A549 (cell line): ENCODE measurements around the gene VLDLR. TPM values are rescaled to one million over a fixed set of nuclear protein-coding genes. Genes with fewer than 3 reads are reported as not detected.

Source experiments
- ATAC-seq, 2 experiments: fragments of 200-7000 bp in 1 of 2; fragments of >200 bp in 1 of 2; cut with Nextera tagmentation in 1 of 2; cut with Tn5 transposase in 1 of 2; 3 replicates each; pipeline versions ENCODE4 v1.8.0 to v1.9.1; 2018 to 2020; ENCODE audit warnings: mild to moderate bottlenecking in 1 of 2, moderate library complexity in 1 of 2
- CTCF ChIA-PET: fragments of 300-600 bp; sonication (Branson Sonifier 250); formaldehyde crosslinking; extraction: SDS; loops from one replicate; lab custom pipeline; 2021; ENCODE audit warnings: antibody characterized with exemption, inconsistent platforms; lab: Yijun Ruan, JAX
- POLR2A ChIA-PET: fragments of 350-600 bp; formaldehyde crosslinking; extraction: SDS; loops from one replicate; lab custom pipeline; 2021; ENCODE audit warnings: antibody characterized with exemption, inconsistent platforms; lab: Yijun Ruan, JAX
- DNase-seq, 2 experiments: peaks; one replicate each; pipeline versions ENCODE4 v3.0.0 to v3.0.0-alpha.2; 2011 to 2016; ENCODE audit warnings: low read depth in 1 of 2, low spot score in 1 of 2
- FAIRE-seq: peaks from 2 replicates; lab custom pipeline; 2011; peaks lifted over from hg19 to GRCh38; lab: Jason Lieb, UNC
- H3K27ac ChIP-seq, 2 experiments: fragments of >200 bp; sonication (Bioruptor Twin); formaldehyde crosslinking; 3 replicates each; pipeline ENCODE4 v1.5.1; 2016 to 2017
- H3K4me1 ChIP-seq: fragments of >200 bp; sonication (Bioruptor Twin); formaldehyde crosslinking; 3 replicates; pipeline ENCODE4 v1.6.1; 2016
- H3K4me2 ChIP-seq: fragments of >200 bp; sonication (Bioruptor Twin); formaldehyde crosslinking; 3 replicates; pipeline ENCODE4 v1.6.1; 2016
- H3K4me3 ChIP-seq: fragments of >200 bp; sonication (Bioruptor Twin); formaldehyde crosslinking; 3 replicates; pipeline ENCODE4 v1.5.1; 2016
- H3K9me3 ChIP-seq: fragments of >200 bp; sonication (Bioruptor Twin); formaldehyde crosslinking; 3 replicates; pipeline ENCODE4 v1.6.1; 2016
- CBX8 ChIP-seq: fragments of 200-600 bp; sonication (generic); IDR thresholded peaks from 2 replicates; pipeline ENCODE4 v1.6.1; 2016
- CEBPB ChIP-seq, 2 experiments: fragments of >200 bp in 1 of 2; sonication (Bioruptor Twin) in 1 of 2; formaldehyde crosslinking in 1 of 2; IDR thresholded peaks; 2 replicates each; pipeline ENCODE4 v1.6.1; 2012 to 2016
- EHF ChIP-seq: fragments of 250-450 bp; sonication (Bioruptor Pico); IDR thresholded peaks from 2 replicates; pipeline ENCODE4 v1.5.0; 2020; ENCODE audit warnings: mild to moderate bottlenecking
- EP300 ChIP-seq, 2 experiments: fragments of >200 bp; sonication (Bioruptor Twin); formaldehyde crosslinking; IDR thresholded peaks; 2 replicates in 1 of 2; 3 replicates in 1 of 2; pipeline ENCODE4 v1.6.1; 2016 to 2017
- FOSL2 ChIP-seq, 2 experiments: fragments of 450-650 bp in 1 of 2; fragments of >200 bp in 1 of 2; sonication (Bioruptor Twin) in 1 of 2; formaldehyde crosslinking; IDR thresholded peaks; 2 replicates each; pipeline versions ENCODE4 v1.5.0 to v1.6.1; 2016 to 2020; ENCODE audit warnings: mild to moderate bottlenecking in 1 of 2, moderate library complexity in 1 of 2
- FOXS1 ChIP-seq: fragments of 250-450 bp; sonication (Bioruptor Pico); IDR thresholded peaks from 2 replicates; pipeline ENCODE4 v1.5.0; 2020; ENCODE audit warnings: mild to moderate bottlenecking, moderate library complexity
- HEYL ChIP-seq: fragments of 250-450 bp; sonication (Bioruptor Pico); IDR thresholded peaks from 2 replicates; pipeline ENCODE4 v1.8.0; 2021; ENCODE audit warnings: mild to moderate bottlenecking, moderate library complexity
- HOXB13 ChIP-seq: fragments of 250-450 bp; sonication (Bioruptor Pico); IDR thresholded peaks from 2 replicates; pipeline ENCODE4 v1.5.0; 2020; ENCODE audit warnings: low read depth, mild to moderate bottlenecking, moderate library complexity
- HOXB5 ChIP-seq: fragments of 250-450 bp; sonication (Bioruptor Pico); IDR thresholded peaks from 2 replicates; pipeline ENCODE4 v1.5.0; 2020; ENCODE audit warnings: mild to moderate bottlenecking, moderate library complexity
- JUN ChIP-seq, 2 experiments: fragments of >200 bp; sonication (Bioruptor Twin); formaldehyde crosslinking; IDR thresholded peaks; 2 replicates in 1 of 2; 3 replicates in 1 of 2; pipeline ENCODE4 v1.6.1; 2016 to 2017
- JUNB ChIP-seq: fragments of >200 bp; sonication (Bioruptor Twin); formaldehyde crosslinking; IDR thresholded peaks from 2 replicates; pipeline ENCODE4 v1.6.1; 2016
- KDM5A ChIP-seq: fragments of 200-600 bp; sonication (generic); IDR thresholded peaks from 2 replicates; pipeline ENCODE4 v1.6.1; 2016; ENCODE audit warnings: antibody characterized with exemption, mild to moderate bottlenecking
- MAZ ChIP-seq: fragments of 150-350 bp; IDR thresholded peaks from 2 replicates; pipeline ENCODE4 v1.6.1; 2014; ENCODE audit warnings: antibody characterized with exemption, low read depth, low read length, borderline replicate concordance
- NFE2L2 ChIP-seq: fragments of 150-350 bp; conservative IDR thresholded peaks from 2 replicates; pipeline ENCODE4 v1.6.1; 2014; ENCODE audit warnings: low read length
- NPAS2 ChIP-seq: fragments of 250-450 bp; sonication (Bioruptor Pico); IDR thresholded peaks from 2 replicates; pipeline ENCODE4 v1.8.0; 2022; ENCODE audit warnings: mild to moderate bottlenecking, moderate library complexity, borderline replicate concordance
- RARB ChIP-seq: fragments of 250-450 bp; sonication (Bioruptor Pico); IDR thresholded peaks from 2 replicates; pipeline ENCODE4 v1.8.0; 2021; ENCODE audit warnings: mild to moderate bottlenecking, moderate library complexity
- RNF2 ChIP-seq: fragments of 200-600 bp; sonication (generic); IDR thresholded peaks from 2 replicates; pipeline ENCODE4 v1.6.1; 2016; ENCODE audit warnings: low read depth, mild to moderate bottlenecking, antibody characterized with exemption, moderate library complexity, borderline replicate concordance
- SMC3 ChIP-seq: fragments of >200 bp; sonication (Bioruptor Twin); formaldehyde crosslinking; IDR thresholded peaks from 3 replicates; pipeline ENCODE4 v1.6.1; 2018; ENCODE audit warnings: inconsistent platforms
- TFCP2L1 ChIP-seq: fragments of 250-450 bp; sonication (Bioruptor Pico); IDR thresholded peaks from 2 replicates; pipeline ENCODE4 v1.5.0; 2021; ENCODE audit warnings: mild to moderate bottlenecking
- ZSCAN20 ChIP-seq: fragments of 250-450 bp; sonication (Bioruptor Pico); IDR thresholded peaks from 2 replicates; pipeline ENCODE4 v1.8.0; 2022; ENCODE audit warnings: mild to moderate bottlenecking, moderate library complexity
- WGBS: methylation state at CpG from one replicate; pipeline ENCODE4 v1.1.6; 2017; ENCODE audit errors: missing lambda C conversion rate; 5-methylcytosine and 5-hydroxymethylcytosine counted together
- polyA plus RNA-seq, 4 experiments: library from polyadenylated mRNA; depleted of rRNA in 3 of 4; stranded (reverse); fragments of >200 nt; fragmentation: RNase III in 1 of 4; extraction: RNeasy Plus Mini Kit Qiagen cat#74134 plus additional on column Dnase treatment in 1 of 4; gene quantifications; 2 replicates in 3 of 4; 3 replicates in 1 of 4; pipeline ENCODE4 v1.2.3, GENCODE V29; 2011 to 2017
- TF ChIP-seq, protein P1 (sequence below): fragments of 200-600 bp; sonication (generic); IDR thresholded peaks from 2 replicates; pipeline ENCODE4 v1.6.1; 2016; ENCODE audit warnings: antibody characterized with exemption, mild to moderate bottlenecking, moderate library complexity
- TF ChIP-seq, protein P2 (sequence below): IDR thresholded peaks from 2 replicates; pipeline ENCODE4 v1.6.1; 2012; ENCODE audit warnings: low read depth, borderline replicate concordance
- TF ChIP-seq, protein P3 (sequence below): fragments of 450-650 bp; IDR thresholded peaks from 2 replicates; pipeline ENCODE4 v1.6.1; 2014; ENCODE audit warnings: antibody characterized with exemption
- TF ChIP-seq, protein P4 (sequence below): fragments of >200 bp; sonication (Bioruptor Twin); formaldehyde crosslinking; IDR thresholded peaks from 3 replicates; pipeline ENCODE4 v1.5.1; 2016
- TF ChIP-seq, protein P5 (sequence below): fragments of 250-450 bp; sonication (Bioruptor Pico); IDR thresholded peaks from 2 replicates; pipeline ENCODE4 v1.5.0; 2021; ENCODE audit warnings: mild to moderate bottlenecking, moderate library complexity, borderline replicate concordance
- TF ChIP-seq, protein P6 (sequence below): fragments of >200 bp; sonication (Bioruptor Twin); formaldehyde crosslinking; IDR thresholded peaks from 2 replicates; pipeline ENCODE4 v1.6.1; 2016

The VLDLR gene
- polyA plus RNA-seq, 2 of the 4 experiments (the other 2 are of a cell fraction), result 27.9 to 49.0 TPM

DNA sequence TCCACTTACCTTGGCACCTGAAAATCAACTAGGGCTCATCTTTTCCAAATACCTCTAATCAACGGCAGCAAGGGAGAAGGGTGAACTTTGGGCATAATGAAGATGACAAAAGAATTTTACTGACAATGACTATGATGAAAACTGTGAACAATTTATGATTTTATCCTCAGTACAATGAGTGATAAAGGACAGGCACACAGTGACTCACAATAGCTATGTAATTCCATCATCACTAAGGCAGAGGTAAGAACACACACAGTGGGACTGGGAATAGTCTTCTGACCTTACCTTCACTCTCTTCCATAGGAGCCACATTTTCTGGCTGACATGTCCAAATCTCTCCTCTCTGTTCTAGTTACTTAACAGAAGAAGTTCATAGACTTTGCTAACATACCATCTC, 69.6 kb downstream of the VLDLR start:
- POLR2A ChIA-PET, result no interaction called here
- Histone ChIP-seq H3K9me3 (no peaks in the 10 kb centered on the region), H3K27ac (no peak overlapping the region), H3K4me1 (no peaks in the 10 kb centered on the region), H3K4me3 (no peak overlapping the region), H3K4me2 (no peak overlapping the region)
- FAIRE-seq, result peak; percentile 56
- TF ChIP-seq, protein P1, sequence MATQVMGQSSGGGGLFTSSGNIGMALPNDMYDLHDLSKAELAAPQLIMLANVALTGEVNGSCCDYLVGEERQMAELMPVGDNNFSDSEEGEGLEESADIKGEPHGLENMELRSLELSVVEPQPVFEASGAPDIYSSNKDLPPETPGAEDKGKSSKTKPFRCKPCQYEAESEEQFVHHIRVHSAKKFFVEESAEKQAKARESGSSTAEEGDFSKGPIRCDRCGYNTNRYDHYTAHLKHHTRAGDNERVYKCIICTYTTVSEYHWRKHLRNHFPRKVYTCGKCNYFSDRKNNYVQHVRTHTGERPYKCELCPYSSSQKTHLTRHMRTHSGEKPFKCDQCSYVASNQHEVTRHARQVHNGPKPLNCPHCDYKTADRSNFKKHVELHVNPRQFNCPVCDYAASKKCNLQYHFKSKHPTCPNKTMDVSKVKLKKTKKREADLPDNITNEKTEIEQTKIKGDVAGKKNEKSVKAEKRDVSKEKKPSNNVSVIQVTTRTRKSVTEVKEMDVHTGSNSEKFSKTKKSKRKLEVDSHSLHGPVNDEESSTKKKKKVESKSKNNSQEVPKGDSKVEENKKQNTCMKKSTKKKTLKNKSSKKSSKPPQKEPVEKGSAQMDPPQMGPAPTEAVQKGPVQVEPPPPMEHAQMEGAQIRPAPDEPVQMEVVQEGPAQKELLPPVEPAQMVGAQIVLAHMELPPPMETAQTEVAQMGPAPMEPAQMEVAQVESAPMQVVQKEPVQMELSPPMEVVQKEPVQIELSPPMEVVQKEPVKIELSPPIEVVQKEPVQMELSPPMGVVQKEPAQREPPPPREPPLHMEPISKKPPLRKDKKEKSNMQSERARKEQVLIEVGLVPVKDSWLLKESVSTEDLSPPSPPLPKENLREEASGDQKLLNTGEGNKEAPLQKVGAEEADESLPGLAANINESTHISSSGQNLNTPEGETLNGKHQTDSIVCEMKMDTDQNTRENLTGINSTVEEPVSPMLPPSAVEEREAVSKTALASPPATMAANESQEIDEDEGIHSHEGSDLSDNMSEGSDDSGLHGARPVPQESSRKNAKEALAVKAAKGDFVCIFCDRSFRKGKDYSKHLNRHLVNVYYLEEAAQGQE, result no peak
- TF ChIP-seq, protein P2, sequence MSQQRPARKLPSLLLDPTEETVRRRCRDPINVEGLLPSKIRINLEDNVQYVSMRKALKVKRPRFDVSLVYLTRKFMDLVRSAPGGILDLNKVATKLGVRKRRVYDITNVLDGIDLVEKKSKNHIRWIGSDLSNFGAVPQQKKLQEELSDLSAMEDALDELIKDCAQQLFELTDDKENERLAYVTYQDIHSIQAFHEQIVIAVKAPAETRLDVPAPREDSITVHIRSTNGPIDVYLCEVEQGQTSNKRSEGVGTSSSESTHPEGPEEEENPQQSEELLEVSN, result no peak
- TF ChIP-seq JUNB (no peak), CBX8 (no peak), CEBPB (IDR thresholded peaks at IDR 0.05) (no peak), EHF (CRISPR knock-in tag) (no peak), KDM5A (no peak), FOXS1 (CRISPR knock-in tag) (no peak), NPAS2 (CRISPR knock-in tag) (no peak), TFCP2L1 (CRISPR knock-in tag) (no peak), HOXB5 (CRISPR knock-in tag) (no peak), JUN (IDR thresholded peaks at IDR 0.05) (no peak), NFE2L2 (no peak)
- WGBS, result 38% methylated on average over 1 of the region's 1 CpG
- no peak for ATAC-seq
- no peak for DNase-seq
- CTCF ChIA-PET, result no interaction called here

DNA sequence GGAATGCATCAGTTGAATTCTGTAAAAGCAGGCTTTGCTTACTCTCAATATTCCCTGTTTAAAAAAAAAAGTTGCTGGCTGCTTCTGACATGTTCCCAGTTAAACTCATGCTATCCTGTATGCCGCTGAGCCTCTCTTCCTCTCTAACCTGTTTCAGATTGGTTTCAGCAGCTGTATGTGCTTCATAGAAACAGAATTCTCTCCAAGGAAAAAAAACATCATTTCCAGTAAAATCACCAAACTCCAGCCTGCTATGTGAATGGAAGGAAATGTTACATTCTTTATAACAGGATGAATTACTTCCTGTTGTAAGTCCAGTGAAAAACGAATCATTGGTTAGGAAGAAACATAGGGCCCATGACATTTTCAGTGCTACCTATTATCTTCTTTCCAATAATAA, 70.0 kb downstream of the VLDLR start:
- POLR2A ChIA-PET, result no interaction called here
- DNase-seq, result no peak
- CTCF ChIA-PET, result no interaction called here
- H3K4me2 ChIP-seq, result no peak overlapping the region
- no peak for ATAC-seq
- H3K27ac ChIP-seq, result no peak overlapping the region
- H3K4me1 ChIP-seq, result no peaks in the 10 kb centered on the region
- no peak for TF ChIP-seq NPAS2 (CRISPR knock-in tag)
- no peak for TF ChIP-seq SMC3
- TF ChIP-seq, protein P3, sequence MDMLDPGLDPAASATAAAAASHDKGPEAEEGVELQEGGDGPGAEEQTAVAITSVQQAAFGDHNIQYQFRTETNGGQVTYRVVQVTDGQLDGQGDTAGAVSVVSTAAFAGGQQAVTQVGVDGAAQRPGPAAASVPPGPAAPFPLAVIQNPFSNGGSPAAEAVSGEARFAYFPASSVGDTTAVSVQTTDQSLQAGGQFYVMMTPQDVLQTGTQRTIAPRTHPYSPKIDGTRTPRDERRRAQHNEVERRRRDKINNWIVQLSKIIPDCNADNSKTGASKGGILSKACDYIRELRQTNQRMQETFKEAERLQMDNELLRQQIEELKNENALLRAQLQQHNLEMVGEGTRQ, result no peak
- TF ChIP-seq, protein P4, sequence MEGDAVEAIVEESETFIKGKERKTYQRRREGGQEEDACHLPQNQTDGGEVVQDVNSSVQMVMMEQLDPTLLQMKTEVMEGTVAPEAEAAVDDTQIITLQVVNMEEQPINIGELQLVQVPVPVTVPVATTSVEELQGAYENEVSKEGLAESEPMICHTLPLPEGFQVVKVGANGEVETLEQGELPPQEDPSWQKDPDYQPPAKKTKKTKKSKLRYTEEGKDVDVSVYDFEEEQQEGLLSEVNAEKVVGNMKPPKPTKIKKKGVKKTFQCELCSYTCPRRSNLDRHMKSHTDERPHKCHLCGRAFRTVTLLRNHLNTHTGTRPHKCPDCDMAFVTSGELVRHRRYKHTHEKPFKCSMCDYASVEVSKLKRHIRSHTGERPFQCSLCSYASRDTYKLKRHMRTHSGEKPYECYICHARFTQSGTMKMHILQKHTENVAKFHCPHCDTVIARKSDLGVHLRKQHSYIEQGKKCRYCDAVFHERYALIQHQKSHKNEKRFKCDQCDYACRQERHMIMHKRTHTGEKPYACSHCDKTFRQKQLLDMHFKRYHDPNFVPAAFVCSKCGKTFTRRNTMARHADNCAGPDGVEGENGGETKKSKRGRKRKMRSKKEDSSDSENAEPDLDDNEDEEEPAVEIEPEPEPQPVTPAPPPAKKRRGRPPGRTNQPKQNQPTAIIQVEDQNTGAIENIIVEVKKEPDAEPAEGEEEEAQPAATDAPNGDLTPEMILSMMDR, result no peak
- no peak for TF ChIP-seq MAZ
- no peak for TF ChIP-seq RNF2
- no peak for TF ChIP-seq EP300 (IDR thresholded peaks at IDR 0.05)
- no peak for TF ChIP-seq HOXB13 (CRISPR knock-in tag)
- no peak for TF ChIP-seq RARB (CRISPR knock-in tag)
- TF ChIP-seq ZSCAN20, result no peak
- TF ChIP-seq, protein P5, sequence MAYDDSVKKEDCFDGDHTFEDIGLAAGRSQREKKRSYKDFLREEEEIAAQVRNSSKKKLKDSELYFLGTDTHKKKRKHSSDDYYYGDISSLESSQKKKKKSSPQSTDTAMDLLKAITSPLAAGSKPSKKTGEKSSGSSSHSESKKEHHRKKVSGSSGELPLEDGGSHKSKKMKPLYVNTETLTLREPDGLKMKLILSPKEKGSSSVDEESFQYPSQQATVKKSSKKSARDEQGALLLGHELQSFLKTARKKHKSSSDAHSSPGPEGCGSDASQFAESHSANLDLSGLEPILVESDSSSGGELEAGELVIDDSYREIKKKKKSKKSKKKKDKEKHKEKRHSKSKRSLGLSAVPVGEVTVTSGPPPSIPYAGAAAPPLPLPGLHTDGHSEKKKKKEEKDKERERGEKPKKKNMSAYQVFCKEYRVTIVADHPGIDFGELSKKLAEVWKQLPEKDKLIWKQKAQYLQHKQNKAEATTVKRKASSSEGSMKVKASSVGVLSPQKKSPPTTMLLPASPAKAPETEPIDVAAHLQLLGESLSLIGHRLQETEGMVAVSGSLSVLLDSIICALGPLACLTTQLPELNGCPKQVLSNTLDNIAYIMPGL (CRISPR knock-in tag), result no peak
- no peak for TF ChIP-seq JUNB
- TF ChIP-seq FOSL2 (IDR thresholded peaks at IDR 0.05), result no peak
- TF ChIP-seq FOSL2 (CRISPR knock-in tag; IDR thresholded peaks at IDR 0.05), result no peak
- TF ChIP-seq, protein P6, sequence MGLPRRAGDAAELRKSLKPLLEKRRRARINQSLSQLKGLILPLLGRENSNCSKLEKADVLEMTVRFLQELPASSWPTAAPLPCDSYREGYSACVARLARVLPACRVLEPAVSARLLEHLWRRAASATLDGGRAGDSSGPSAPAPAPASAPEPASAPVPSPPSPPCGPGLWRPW, result no peak
- no peak for TF ChIP-seq HEYL (CRISPR knock-in tag)
- TF ChIP-seq, all 56 proteins: peak for 0
- no peaks in the 10 kb centered on the region for H3K9me3 ChIP-seq
- WGBS, result 81% methylated on average over 2 of the region's 2 CpGs
- no peak for FAIRE-seq
- H3K4me3 ChIP-seq, result no peak overlapping the region
